ENCODE data around the gene INPP4B.

Gene INPP4B

DNA sequence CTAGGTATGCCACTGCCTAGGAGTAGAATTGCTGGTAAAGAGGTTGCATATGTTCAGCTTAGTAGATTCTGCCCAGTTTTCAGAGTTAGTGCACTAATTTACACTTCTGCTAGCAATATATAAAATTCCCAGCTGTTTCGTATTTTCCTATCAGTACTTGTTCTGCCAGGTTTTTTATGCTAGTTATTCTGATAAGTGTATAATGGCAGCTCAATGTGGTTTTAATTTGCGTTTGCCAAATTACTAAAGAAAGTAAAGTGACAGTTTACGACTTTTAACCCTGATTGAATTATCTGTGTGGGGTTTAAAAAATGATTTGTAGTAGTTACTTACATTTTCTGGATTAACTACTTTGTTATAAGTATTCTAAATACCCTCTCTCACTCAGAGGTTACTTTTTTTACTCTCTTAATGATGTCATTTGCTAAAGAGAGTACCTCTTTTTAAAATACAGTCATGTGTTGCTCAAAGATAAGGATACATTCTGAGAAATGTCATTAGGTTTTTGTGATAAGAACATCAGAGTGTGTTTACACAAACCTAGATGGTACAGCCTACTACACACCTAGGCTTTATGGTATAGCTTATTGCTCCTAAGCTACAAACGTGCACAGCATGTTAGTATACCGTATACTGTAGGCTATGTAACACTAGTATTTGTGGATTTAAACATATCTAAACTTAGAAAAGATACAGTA lies 846.5 kb downstream of the INPP4B start:
- DNase-seq (ENCODE audit: low read depth), result no peak

DNA sequence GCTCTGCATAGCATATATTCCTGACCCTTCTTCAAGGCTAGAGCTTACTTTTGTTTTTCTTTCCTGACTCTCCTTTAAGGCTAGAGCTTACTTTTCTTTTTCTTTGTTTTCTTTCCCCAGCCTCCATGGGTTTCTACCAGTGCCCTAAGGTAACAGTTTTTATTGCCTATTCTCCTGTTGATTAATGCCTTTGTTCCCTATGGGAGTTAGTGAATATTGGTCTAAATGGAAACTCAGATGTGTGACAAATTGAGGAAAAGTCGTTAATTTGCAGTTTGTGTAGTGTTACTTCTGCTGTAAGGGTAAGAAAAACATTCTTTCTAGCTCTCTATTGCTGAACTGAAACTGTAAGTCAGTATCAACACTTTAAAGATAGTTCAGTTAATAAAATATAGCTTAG lies 851.0 kb downstream of the INPP4B start:
- no peak for DNase-seq (ENCODE audit: low read depth)

- DNase-seq (ENCODE audit: low read depth), result no peak
Measured at GRCh38 chr4:141977433-141977832, 868.7 kb downstream of the INPP4B start.

Data from T-helper 22 cell (primary cell).